Neural progenitor cell (in vitro differentiated cells): ENCODE data around the gene NFATC2. TPM values are rescaled to one million over a fixed set of nuclear protein-coding genes. Genes with fewer than 3 reads are reported as not detected.

Source experiments
- DNase-seq: peaks from one replicate; pipeline ENCODE4 v3.0.0-alpha.2; 2016; ENCODE audit warnings: low spot score
- H2AFZ ChIP-seq: fragments of 200-600 bp; sonication (generic); replicated peaks from 2 replicates; pipeline ENCODE4 v1.6.1; 2016; ENCODE audit warnings: antibody characterized with exemption
- H3F3A ChIP-seq: fragments of 200-600 bp; sonication (generic); 2 replicates; pipeline ENCODE4 v1.6.1; 2016; ENCODE audit warnings: antibody characterized with exemption, low read depth
- H3K27ac ChIP-seq: fragments of 200-600 bp; sonication (generic); 2 replicates; pipeline ENCODE4 v1.5.1; 2016; ENCODE audit warnings: mild to moderate bottlenecking
- H3K27me3 ChIP-seq: fragments of 200-600 bp; sonication (generic); 2 replicates; pipeline ENCODE4 v1.6.1; 2016; ENCODE audit warnings: mild to moderate bottlenecking, moderate library complexity
- H3K36me3 ChIP-seq: fragments of 200-600 bp; sonication (generic); 2 replicates; pipeline ENCODE4 v1.5.1; 2016
- H3K4me1 ChIP-seq: fragments of 200-600 bp; sonication (generic); 2 replicates; pipeline ENCODE4 v1.6.1; 2016; ENCODE audit warnings: mixed run types
- H3K4me2 ChIP-seq: fragments of 200-600 bp; sonication (generic); 2 replicates; pipeline ENCODE4 v1.6.1; 2016
- H3K4me3 ChIP-seq: fragments of 200-600 bp; sonication (generic); 2 replicates; pipeline ENCODE4 v1.5.1; 2016
- H3K79me2 ChIP-seq: fragments of 200-600 bp; sonication (generic); 2 replicates; pipeline ENCODE4 v1.6.1; 2016; ENCODE audit warnings: low read depth
- H3K9ac ChIP-seq: fragments of 200-600 bp; sonication (generic); 2 replicates; pipeline ENCODE4 v1.6.1; 2016
- H3K9me3 ChIP-seq: fragments of 200-600 bp; sonication (generic); 2 replicates; pipeline ENCODE4 v1.5.1; 2016; ENCODE audit warnings: low read depth
- H4K20me1 ChIP-seq: fragments of 200-600 bp; sonication (generic); 2 replicates; pipeline ENCODE4 v1.6.1; 2016; ENCODE audit warnings: low read depth
- H3K27ac Mint-ChIP-seq: 3 replicates; pipeline ENCODE4 v1.8.0; 2021; ENCODE audit warnings: mixed read lengths
- H3K27me3 Mint-ChIP-seq: 2 replicates; pipeline ENCODE4 v1.8.0; 2022; ENCODE audit warnings: low read depth, mild to moderate bottlenecking, inconsistent platforms, moderate library complexity, mixed read lengths; ENCODE audit not compliant: insufficient read depth
- H3K36me3 Mint-ChIP-seq: 3 replicates; pipeline ENCODE4 v1.8.0; 2021; ENCODE audit warnings: mixed read lengths
- H3K4me1 Mint-ChIP-seq: 3 replicates; pipeline ENCODE4 v1.8.0; 2021; ENCODE audit warnings: mixed read lengths
- H3K4me3 Mint-ChIP-seq: 3 replicates; pipeline ENCODE4 v1.8.0; 2021; ENCODE audit warnings: mild to moderate bottlenecking, moderate library complexity, mixed read lengths
- H3K9me3 Mint-ChIP-seq: 3 replicates; pipeline ENCODE4 v1.8.0; 2020; ENCODE audit warnings: mixed read lengths
- EZH2 ChIP-seq: fragments of 200-600 bp; sonication (generic); IDR thresholded peaks from 2 replicates; pipeline ENCODE4 v1.6.1; 2017; ENCODE audit warnings: antibody characterized with exemption, mild to moderate bottlenecking, moderate library complexity
- EZH2phosphoT487 ChIP-seq: fragments of 200-600 bp; sonication (generic); IDR thresholded peaks from 2 replicates; pipeline ENCODE4 v1.6.1; 2017; ENCODE audit warnings: antibody characterized with exemption
- total RNA-seq: library from RNA; depleted of rRNA; stranded (reverse); fragments of >200 nt; gene quantifications from 2 replicates; pipeline ENCODE4 v1.2.3, GENCODE V29; 2015; ENCODE audit warnings: low replicate concordance
- TF ChIP-seq, protein P1 (sequence below): fragments of 200-600 bp; sonication (generic); IDR thresholded peaks from 2 replicates; pipeline ENCODE4 v1.5.1; 2017; ENCODE audit warnings: antibody characterized with exemption, mild to moderate bottlenecking

Gene NFATC2
- total RNA-seq, 1 donor from 2014 or later, result 0.19 TPM

- Histone ChIP-seq H3K79me2 (no peaks in the 10 kb centered on the region), H3K4me3 (no peak overlapping the region), H3K9me3 (no peaks in the 10 kb centered on the region), H3K36me3 (no peaks in the 10 kb centered on the region), H3K9ac (no peak overlapping the region), H3F3A (no peaks in the 10 kb centered on the region), H3K27ac (no peak overlapping the region), H2AFZ (no peak overlapping the region), H4K20me1 (no peaks in the 10 kb centered on the region), H3K4me1 (no peaks in the 10 kb centered on the region), H3K4me2 (no peak overlapping the region), H3K27me3 (no peaks in the 10 kb centered on the region)
- H3K4me3 Mint-ChIP-seq, result no peak overlapping the region
- TF ChIP-seq EZH2phosphoT487 (no peak), EZH2 (no peak)
- TF ChIP-seq, protein P1, sequence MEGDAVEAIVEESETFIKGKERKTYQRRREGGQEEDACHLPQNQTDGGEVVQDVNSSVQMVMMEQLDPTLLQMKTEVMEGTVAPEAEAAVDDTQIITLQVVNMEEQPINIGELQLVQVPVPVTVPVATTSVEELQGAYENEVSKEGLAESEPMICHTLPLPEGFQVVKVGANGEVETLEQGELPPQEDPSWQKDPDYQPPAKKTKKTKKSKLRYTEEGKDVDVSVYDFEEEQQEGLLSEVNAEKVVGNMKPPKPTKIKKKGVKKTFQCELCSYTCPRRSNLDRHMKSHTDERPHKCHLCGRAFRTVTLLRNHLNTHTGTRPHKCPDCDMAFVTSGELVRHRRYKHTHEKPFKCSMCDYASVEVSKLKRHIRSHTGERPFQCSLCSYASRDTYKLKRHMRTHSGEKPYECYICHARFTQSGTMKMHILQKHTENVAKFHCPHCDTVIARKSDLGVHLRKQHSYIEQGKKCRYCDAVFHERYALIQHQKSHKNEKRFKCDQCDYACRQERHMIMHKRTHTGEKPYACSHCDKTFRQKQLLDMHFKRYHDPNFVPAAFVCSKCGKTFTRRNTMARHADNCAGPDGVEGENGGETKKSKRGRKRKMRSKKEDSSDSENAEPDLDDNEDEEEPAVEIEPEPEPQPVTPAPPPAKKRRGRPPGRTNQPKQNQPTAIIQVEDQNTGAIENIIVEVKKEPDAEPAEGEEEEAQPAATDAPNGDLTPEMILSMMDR, result no peak
- no peak for DNase-seq
- no peaks in the 10 kb centered on the region for H3K4me1 Mint-ChIP-seq
- H3K27me3 Mint-ChIP-seq, result peaks cover 3% of the 10 kb centered on the region
- peaks cover 7% of the 10 kb centered on the region for H3K9me3 Mint-ChIP-seq
- no peak overlapping the region for H3K27ac Mint-ChIP-seq
- H3K36me3 Mint-ChIP-seq, result no peaks in the 10 kb centered on the region
Measured at GRCh38 chr20:51360451-51361201, 181.9 kb downstream of the NFATC2 start.

DNA sequence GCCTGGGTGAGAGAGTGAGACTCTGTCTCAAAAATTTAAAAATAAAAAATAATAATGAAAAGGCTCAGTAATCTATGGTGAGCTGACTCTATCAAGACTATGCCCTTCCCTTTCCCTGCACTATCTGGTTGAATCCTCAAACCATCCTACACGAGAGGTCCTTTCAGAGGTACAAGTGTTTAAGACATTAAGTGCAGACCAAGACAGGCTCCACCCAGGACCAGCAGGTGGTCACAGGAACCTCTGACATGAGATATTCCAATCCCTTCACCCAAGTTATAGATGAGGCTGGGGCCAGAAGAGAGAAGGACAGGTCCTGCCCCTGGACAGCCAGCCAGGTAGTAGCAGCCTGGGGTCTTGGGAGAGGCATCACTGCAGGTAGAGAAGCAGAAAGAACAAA lies 182.6 kb downstream of the NFATC2 start:
- TF ChIP-seq EZH2phosphoT487, result no peak
- TF ChIP-seq, protein P1, result no peak
- TF ChIP-seq EZH2, result no peak
- Histone ChIP-seq H3K36me3 (no peaks in the 10 kb centered on the region), H3K79me2 (no peaks in the 10 kb centered on the region), H3F3A (no peaks in the 10 kb centered on the region), H3K27ac (no peak overlapping the region), H3K9me3 (no peaks in the 10 kb centered on the region), H2AFZ (no peak overlapping the region), H3K27me3 (no peaks in the 10 kb centered on the region), H3K4me2 (no peak overlapping the region), H3K4me1 (no peaks in the 10 kb centered on the region), H3K9ac (no peak overlapping the region), H3K4me3 (no peak overlapping the region), H4K20me1 (no peaks in the 10 kb centered on the region)
- H3K9me3 Mint-ChIP-seq, result peaks cover 7% of the 10 kb centered on the region
- H3K36me3 Mint-ChIP-seq, result no peaks in the 10 kb centered on the region
- DNase-seq, result no peak
- H3K4me1 Mint-ChIP-seq, result no peaks in the 10 kb centered on the region
- H3K27ac Mint-ChIP-seq, result no peak overlapping the region
- H3K4me3 Mint-ChIP-seq, result no peak overlapping the region
- H3K27me3 Mint-ChIP-seq, result peaks cover 3% of the 10 kb centered on the region

- no peak overlapping the region for H3K27ac Mint-ChIP-seq
Measured at GRCh38 chr20:51359401-51359800, 183.1 kb downstream of the NFATC2 start.

More at GRCh38 chr20:51359401-51359800, 183.1 kb downstream of the NFATC2 start:
- no peak for DNase-seq
- H3K9ac ChIP-seq, result no peak overlapping the region
- Mint-ChIP-seq H3K36me3 (no peaks in the 10 kb centered on the region), H3K4me3 (no peak overlapping the region), H3K9me3 (peaks cover 5% of the 10 kb centered on the region), H3K4me1 (no peaks in the 10 kb centered on the region), H3K27me3 (peaks cover 3% of the 10 kb centered on the region)
- no peaks in the 10 kb centered on the region for H4K20me1 ChIP-seq
- no peaks in the 10 kb centered on the region for H3F3A ChIP-seq
- H3K36me3 ChIP-seq, result no peaks in the 10 kb centered on the region
- no peak overlapping the region for H2AFZ ChIP-seq
- no peaks in the 10 kb centered on the region for H3K79me2 ChIP-seq
- no peaks in the 10 kb centered on the region for H3K9me3 ChIP-seq
- no peaks in the 10 kb centered on the region for H3K27me3 ChIP-seq
- H3K4me1 ChIP-seq, result no peaks in the 10 kb centered on the region
- no peak overlapping the region for H3K4me2 ChIP-seq
- H3K4me3 ChIP-seq, result no peak overlapping the region
- TF ChIP-seq EZH2, result no peak
- TF ChIP-seq, protein P1, result no peak
- H3K27ac ChIP-seq, result no peak overlapping the region
